Panc1 (cell line): ENCODE data around the gene SH2D3C. TPM values are rescaled to one million over a fixed set of nuclear protein-coding genes. Genes with fewer than 3 reads are reported as not detected.

Source experiments
- ATAC-seq: fragments of 200-7000 bp; cut with Tn5 transposase; 2 replicates; pipeline ENCODE4 v1.9.1; 2020; ENCODE audit warnings: mild to moderate bottlenecking, moderate library complexity
- BruUV-seq: library from RNA; stranded (reverse); fragments of 400-500 nt; replicated peaks from 2 replicates; lab custom pipeline; 2021; lab: Mats Ljungman, UMichigan
- CTCF ChIA-PET: fragments of 300-600 bp; sonication (Branson Sonifier 250); formaldehyde crosslinking; loops from one replicate; lab custom pipeline; 2022; ENCODE audit warnings: antibody characterized with exemption; lab: Charles Lee
- POLR2A ChIA-PET: fragments of 300-600 bp; sonication (Branson Sonifier 250); formaldehyde crosslinking; loops from one replicate; lab custom pipeline; 2022; ENCODE audit warnings: antibody characterized with exemption; lab: Charles Lee
- DNase-seq: peaks from one replicate; pipeline ENCODE4 v3.0.0-alpha.2; 2010; ENCODE audit warnings: low read depth, low spot score
- H3K27ac ChIP-seq: 2 replicates; pipeline ENCODE4 v1.5.1; 2011; ENCODE audit warnings: mild to moderate bottlenecking, low read length, inconsistent platforms
- H3K27me3 ChIP-seq: fragments of 200-500 bp; sonication (Bioruptor generic); 2 replicates; pipeline ENCODE4 v1.6.0; 2014; ENCODE audit warnings: low read length, inconsistent platforms; ENCODE audit not compliant: control insufficient read depth, insufficient read depth
- H3K36me3 ChIP-seq: fragments of 200-500 bp; sonication (Bioruptor generic); 2 replicates; pipeline ENCODE4 v1.5.1; 2014; ENCODE audit warnings: inconsistent platforms, mild to moderate bottlenecking, low read length, moderate library complexity; ENCODE audit not compliant: control insufficient read depth, insufficient read depth
- H3K4me1 ChIP-seq: 2 replicates; pipeline ENCODE4 v1.5.1; 2011; ENCODE audit warnings: inconsistent platforms, mild to moderate bottlenecking, low read length, moderate library complexity; ENCODE audit not compliant: control insufficient read depth, insufficient read depth
- H3K4me3 ChIP-seq, 2 experiments: 2 replicates each; pipeline ENCODE4 v1.5.1; 2011 to 2012; ENCODE audit warnings: low read depth in 2 of 2, low read length in 2 of 2, mild to moderate bottlenecking in 2 of 2, inconsistent platforms in 1 of 2, moderate library complexity in 1 of 2
- H3K9me3 ChIP-seq: fragments of 200-500 bp; sonication (Bioruptor generic); 2 replicates; pipeline ENCODE4 v1.5.1; 2014; ENCODE audit warnings: low read depth, mild to moderate bottlenecking, inconsistent platforms, low read length, moderate library complexity; ENCODE audit not compliant: control insufficient read depth, insufficient read depth
- POLR2AphosphoS5 ChIP-seq: IDR thresholded peaks from 2 replicates; pipeline ENCODE4 v1.6.1; 2012; ENCODE audit warnings: mild to moderate bottlenecking, low read depth, low read length, moderate library complexity
- SIN3A ChIP-seq: IDR thresholded peaks from 2 replicates; pipeline ENCODE4 v1.6.1; 2012; ENCODE audit warnings: low read depth, mild to moderate bottlenecking, low read length, moderate library complexity, borderline replicate concordance; ENCODE audit not compliant: insufficient read depth
- TCF7L2 ChIP-seq: IDR thresholded peaks from 2 replicates; pipeline ENCODE4 v1.6.1; 2011; ENCODE audit warnings: mild to moderate bottlenecking, low read depth, low read length, inconsistent platforms
- in situ Hi-C: cut with HindIII; loops from 2 replicates; pipeline ENCODE4 v1.10.0; 2016; ENCODE audit warnings: low sequenced_read_pairs, low pct_unique_long_range_greater_than_20kb
- intact Hi-C: fragments of 100-400 bp; cut with micrococcal nuclease; formaldehyde crosslinking; loops from one replicate; pipeline ENCODE4 v1.10.0; 2022; ENCODE audit not compliant: unreplicated experiment
- total RNA-seq: library from RNA; stranded (reverse); gene quantifications from one replicate; pipeline ENCODE4 v1.2.1, GENCODE V29; 2021; ENCODE audit not compliant: unreplicated experiment
- TF ChIP-seq, protein P1 (sequence below): fragments of 450-650 bp; IDR thresholded peaks from 2 replicates; pipeline ENCODE4 v1.5.1; 2017; ENCODE audit warnings: mild to moderate bottlenecking
- TF ChIP-seq, protein P2 (sequence below), 2 experiments: IDR thresholded peaks; 2 replicates each; pipeline ENCODE4 v1.6.1; 2011 to 2012; ENCODE audit warnings: low read depth in 2 of 2, control low read depth in 1 of 2, low read length in 1 of 2, mild to moderate bottlenecking in 1 of 2, moderate library complexity in 1 of 2; ENCODE audit not compliant: insufficient read depth in 1 of 2

Gene SH2D3C
- total RNA-seq, 1 experiment from 2014 or later = 0.49 TPM

DNA sequence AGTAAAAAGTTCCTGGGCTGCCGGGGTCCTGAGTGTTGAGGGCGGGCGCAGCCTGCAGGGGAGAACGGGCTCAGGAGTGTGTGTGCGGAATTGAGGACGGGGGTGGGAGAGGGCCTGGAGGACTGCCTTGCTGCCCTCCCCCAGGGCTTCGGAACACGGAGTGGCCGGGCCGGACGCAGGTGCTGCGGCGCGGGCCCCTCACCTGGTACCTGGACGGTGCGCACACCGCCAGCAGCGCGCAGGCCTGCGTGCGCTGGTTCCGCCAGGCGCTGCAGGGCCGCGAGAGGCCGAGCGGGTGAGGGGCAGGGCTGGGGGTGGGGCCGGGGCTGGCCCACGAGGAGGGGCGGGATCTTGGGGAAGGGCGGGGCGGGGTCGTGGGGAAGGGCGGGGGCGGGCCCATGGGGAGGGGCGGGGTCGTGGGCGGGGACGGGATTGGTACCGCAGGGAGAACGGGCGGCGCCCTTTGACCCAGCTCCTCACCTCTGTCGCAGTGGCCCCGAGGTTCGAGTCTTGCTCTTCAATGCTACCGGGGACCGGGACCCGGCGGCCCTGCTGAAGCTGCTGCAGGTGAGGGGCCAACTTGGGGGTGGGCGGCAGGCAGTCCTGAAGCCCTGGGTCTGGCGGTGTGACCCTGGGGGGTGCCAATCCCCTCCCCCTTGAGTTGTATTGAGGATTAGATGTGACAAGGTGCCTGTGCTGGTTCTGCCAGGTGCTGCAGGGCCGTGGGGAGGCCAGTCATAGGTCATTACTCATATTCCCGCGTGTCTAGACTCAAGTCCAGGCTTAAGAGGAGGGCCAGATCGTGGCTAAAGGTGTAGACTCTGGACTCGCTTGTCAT is 31.3 kb upstream of the SH2D3C start:
- Histone ChIP-seq H3K27me3 (no peaks in the 10 kb centered on the region), H3K4me3 (no peak overlapping the region), H3K27ac (no peak overlapping the region), H3K36me3 (no peaks in the 10 kb centered on the region), H3K9me3 (no peaks in the 10 kb centered on the region), H3K4me1 (no peaks in the 10 kb centered on the region)
- BruUV-seq = no TSS peak
- in situ Hi-C loops = no loop called here
- TF ChIP-seq, protein P1, sequence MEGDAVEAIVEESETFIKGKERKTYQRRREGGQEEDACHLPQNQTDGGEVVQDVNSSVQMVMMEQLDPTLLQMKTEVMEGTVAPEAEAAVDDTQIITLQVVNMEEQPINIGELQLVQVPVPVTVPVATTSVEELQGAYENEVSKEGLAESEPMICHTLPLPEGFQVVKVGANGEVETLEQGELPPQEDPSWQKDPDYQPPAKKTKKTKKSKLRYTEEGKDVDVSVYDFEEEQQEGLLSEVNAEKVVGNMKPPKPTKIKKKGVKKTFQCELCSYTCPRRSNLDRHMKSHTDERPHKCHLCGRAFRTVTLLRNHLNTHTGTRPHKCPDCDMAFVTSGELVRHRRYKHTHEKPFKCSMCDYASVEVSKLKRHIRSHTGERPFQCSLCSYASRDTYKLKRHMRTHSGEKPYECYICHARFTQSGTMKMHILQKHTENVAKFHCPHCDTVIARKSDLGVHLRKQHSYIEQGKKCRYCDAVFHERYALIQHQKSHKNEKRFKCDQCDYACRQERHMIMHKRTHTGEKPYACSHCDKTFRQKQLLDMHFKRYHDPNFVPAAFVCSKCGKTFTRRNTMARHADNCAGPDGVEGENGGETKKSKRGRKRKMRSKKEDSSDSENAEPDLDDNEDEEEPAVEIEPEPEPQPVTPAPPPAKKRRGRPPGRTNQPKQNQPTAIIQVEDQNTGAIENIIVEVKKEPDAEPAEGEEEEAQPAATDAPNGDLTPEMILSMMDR = no peak
- 0 out of 2 replicates have a peak, but pooled peaks have one; percentile 15 for TF ChIP-seq POLR2AphosphoS5
- CTCF ChIA-PET = no interaction called here
- intact Hi-C loops = loop anchor here (10.0 kb wide), 1 partner anchor 65 kb away; the partner anchor contains the start of gene AK1
- POLR2A ChIA-PET = no interaction called here
- DNase-seq (no peak), ATAC-seq (peak; percentile 68)

DNA sequence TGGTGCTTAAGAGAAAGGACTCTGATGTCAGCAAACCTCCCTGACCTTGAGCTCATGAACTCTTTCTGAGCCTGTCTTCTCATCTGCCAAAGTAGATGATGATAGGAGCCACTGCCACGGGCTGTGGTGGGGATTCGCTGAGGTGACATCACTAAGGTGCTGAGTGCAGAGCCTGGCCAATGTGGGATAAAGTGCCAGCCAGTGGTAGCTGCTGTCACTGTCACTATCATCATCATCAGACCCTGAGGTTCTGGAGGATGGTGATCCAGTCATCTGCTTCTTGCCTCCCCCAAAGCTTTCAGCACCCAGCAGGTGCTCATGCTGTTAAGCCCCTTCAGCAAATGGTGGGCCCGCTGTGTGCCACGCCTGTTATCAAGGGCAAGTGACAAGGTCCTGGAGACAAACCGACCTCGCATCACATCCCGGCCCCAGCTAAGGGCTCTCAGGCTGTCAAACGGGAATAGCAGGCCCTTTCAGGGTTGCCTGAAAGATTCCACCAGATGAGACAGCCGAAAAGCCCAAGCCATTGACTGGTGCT is 30.6 kb upstream of the SH2D3C start:
- in situ Hi-C loops = no loop called here
- Histone ChIP-seq H3K4me3 (no peak overlapping the region), H3K4me1 (peaks cover 3% of the 10 kb centered on the region; the same call in 1 of the 2 replicates), H3K27me3 (no peaks in the 10 kb centered on the region), H3K36me3 (no peaks in the 10 kb centered on the region), H3K9me3 (no peaks in the 10 kb centered on the region), H3K27ac (no peak overlapping the region)
- no TSS peak for BruUV-seq
- intact Hi-C loops = loop anchor here (10.0 kb wide), 1 partner anchor 66 kb away; the partner anchor contains the start of gene AK1
- ChIA-PET CTCF (interaction anchor here (0.7 kb wide), 1 partner anchor 100 kb away, joined by 4 read pairs; no protein-coding TSS in a partner anchor), POLR2A (interaction anchor here (0.5 to 0.6 kb wide), 2 partner anchors 94 to 108 kb away, joined by 4 to 9 read pairs; partner anchors contain the start of gene ST6GALNAC4)
- ATAC-seq (peak; percentile 20), DNase-seq (no peak)
- no peak for TF ChIP-seq TCF7L2
- TF ChIP-seq POLR2AphosphoS5 = no peak

DNA sequence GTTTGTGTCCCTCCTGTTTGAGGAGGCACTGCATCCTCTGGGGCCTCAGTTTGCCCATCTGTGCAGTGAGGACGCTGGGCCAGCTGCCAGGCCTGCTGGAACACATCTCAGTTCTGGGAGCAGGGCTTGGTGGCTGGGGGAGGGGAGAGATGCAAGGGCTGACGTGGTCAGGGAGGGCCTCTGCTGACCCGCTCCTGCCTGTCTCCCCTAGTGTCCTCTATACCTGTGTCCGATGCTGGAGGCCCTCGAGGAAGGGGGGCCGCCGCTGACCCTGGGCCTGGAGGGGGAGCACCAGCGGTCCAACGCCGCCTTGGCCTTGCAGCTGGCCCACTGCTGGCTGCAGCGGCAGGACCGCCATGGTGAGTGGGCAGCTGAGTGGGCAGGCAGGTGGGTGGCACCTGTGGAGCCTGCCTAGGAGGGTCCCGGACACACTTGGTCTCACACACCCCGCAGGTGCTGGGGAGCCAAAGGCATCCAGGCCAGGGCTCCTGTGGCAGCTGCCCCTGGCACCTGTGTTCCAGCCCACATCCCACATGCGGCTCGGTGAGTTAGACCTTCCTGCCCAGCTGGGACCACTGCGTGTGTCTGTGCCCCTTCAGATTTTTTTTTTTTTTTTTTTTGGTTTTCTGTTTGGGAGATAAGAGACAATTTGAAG is 30.0 kb upstream of the SH2D3C start:
- TF ChIP-seq TCF7L2 (no peak), POLR2AphosphoS5 (no peak), SIN3A (no peak)
- TF ChIP-seq, protein P1 = no peak
- TF ChIP-seq, protein P2, sequence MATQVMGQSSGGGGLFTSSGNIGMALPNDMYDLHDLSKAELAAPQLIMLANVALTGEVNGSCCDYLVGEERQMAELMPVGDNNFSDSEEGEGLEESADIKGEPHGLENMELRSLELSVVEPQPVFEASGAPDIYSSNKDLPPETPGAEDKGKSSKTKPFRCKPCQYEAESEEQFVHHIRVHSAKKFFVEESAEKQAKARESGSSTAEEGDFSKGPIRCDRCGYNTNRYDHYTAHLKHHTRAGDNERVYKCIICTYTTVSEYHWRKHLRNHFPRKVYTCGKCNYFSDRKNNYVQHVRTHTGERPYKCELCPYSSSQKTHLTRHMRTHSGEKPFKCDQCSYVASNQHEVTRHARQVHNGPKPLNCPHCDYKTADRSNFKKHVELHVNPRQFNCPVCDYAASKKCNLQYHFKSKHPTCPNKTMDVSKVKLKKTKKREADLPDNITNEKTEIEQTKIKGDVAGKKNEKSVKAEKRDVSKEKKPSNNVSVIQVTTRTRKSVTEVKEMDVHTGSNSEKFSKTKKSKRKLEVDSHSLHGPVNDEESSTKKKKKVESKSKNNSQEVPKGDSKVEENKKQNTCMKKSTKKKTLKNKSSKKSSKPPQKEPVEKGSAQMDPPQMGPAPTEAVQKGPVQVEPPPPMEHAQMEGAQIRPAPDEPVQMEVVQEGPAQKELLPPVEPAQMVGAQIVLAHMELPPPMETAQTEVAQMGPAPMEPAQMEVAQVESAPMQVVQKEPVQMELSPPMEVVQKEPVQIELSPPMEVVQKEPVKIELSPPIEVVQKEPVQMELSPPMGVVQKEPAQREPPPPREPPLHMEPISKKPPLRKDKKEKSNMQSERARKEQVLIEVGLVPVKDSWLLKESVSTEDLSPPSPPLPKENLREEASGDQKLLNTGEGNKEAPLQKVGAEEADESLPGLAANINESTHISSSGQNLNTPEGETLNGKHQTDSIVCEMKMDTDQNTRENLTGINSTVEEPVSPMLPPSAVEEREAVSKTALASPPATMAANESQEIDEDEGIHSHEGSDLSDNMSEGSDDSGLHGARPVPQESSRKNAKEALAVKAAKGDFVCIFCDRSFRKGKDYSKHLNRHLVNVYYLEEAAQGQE (IDR thresholded peaks at IDR 0.05; ENCODE audit: insufficient read depth in 1 of 2, low read depth in 2 of 2, low read length in 1 of 2) = no peak
- no peak overlapping the region for H3K4me3 ChIP-seq
- intact Hi-C loops (loop anchor here (10.0 kb wide), 1 partner anchor 66 kb away; the partner anchor contains the start of gene AK1), in situ Hi-C loops (no loop called here)
- H3K27ac ChIP-seq = no peak overlapping the region
- H3K36me3 ChIP-seq = no peaks in the 10 kb centered on the region
- no peaks in the 10 kb centered on the region for H3K9me3 ChIP-seq
- no peaks in the 10 kb centered on the region for H3K27me3 ChIP-seq
- BruUV-seq = no TSS peak
- ChIA-PET CTCF (interaction anchor here (0.7 kb wide), 1 partner anchor 99 kb away, joined by 4 read pairs; no protein-coding TSS in a partner anchor), POLR2A (interaction anchor here (0.5 to 0.6 kb wide), 2 partner anchors 94 to 108 kb away, joined by 4 to 9 read pairs; partner anchors contain the start of gene ST6GALNAC4)
- peaks cover 8% of the 10 kb centered on the region; the same call in 1 of the 2 replicates for H3K4me1 ChIP-seq
- DNase-seq = no peak
- ATAC-seq = no peak
